ENCODE data around the gene TEAD1. TPM values are rescaled to one million over a fixed set of nuclear protein-coding genes. Genes with fewer than 3 reads are reported as not detected.
"Not testable (repeated sequence)": the region's sequence is repeated elsewhere in the genome, so short reads cannot be mapped to it uniquely, and the experiment has no call there.

Gene TEAD1
- total and polyA plus RNA-seq, 2 donors = 80.7 to 136 TPM

DNA sequence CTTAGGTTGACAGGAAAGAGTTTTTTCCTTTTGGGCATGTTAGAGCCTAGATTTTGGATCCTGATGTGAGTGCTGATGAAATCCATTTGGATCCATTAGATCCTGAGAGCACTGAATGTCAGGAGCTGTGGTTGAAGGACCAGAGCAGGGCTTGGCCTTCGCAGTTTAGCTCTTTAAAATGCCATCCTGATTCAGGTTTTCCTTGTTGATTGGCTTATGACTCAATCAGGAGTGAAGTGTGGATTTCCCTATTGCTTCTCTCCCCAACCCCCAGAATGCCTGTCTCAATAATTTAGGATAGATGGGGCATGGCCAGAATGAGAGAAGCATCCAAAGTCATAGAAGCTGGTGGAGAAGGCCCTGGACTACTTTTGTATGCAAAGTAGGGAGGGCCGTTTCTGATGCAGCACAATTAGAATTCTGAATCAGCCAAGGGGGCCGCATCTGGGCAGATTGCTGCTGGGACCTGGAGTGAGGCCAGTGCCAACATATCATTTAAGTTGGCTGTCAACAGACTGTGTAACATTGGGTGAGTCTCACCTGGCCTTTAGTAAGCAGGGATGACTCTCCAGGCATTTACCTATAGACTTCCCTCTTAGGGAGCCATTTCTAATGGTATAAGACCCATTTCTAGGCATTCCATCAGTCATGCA is 80.5 kb downstream of the TEAD1 start:
- Histone ChIP-seq H3K4me1 (ENCODE audit: insufficient read depth) (peaks cover 2% of the 10 kb centered on the region), H3K36me3 (ENCODE audit: insufficient read depth) (no peaks in the 10 kb centered on the region), H3K4me3 (ENCODE audit: low read depth, low read length) (no peak overlapping the region), H3K27ac (ENCODE audit: low read depth) (no peak overlapping the region)
- no peak for DNase-seq (ENCODE audit: extremely low spot score)
- WGBS = 84% methylated on average over 3 of the region's 3 CpGs

GRCh38 chr11:12755510-12756453 is 81.6 kb downstream of the TEAD1 start:
- Histone ChIP-seq H3K36me3 (ENCODE audit: insufficient read depth) (no peaks in the 10 kb centered on the region), H3K27ac (ENCODE audit: low read depth) (no peak overlapping the region), H3K4me1 (ENCODE audit: insufficient read depth) (no peaks in the 10 kb centered on the region), H3K4me3 (ENCODE audit: low read depth, low read length) (no peak overlapping the region)
- WGBS = 84% methylated on average over 9 of the region's 9 CpGs
- DNase-seq (ENCODE audit: extremely low spot score) = no peak

DNA sequence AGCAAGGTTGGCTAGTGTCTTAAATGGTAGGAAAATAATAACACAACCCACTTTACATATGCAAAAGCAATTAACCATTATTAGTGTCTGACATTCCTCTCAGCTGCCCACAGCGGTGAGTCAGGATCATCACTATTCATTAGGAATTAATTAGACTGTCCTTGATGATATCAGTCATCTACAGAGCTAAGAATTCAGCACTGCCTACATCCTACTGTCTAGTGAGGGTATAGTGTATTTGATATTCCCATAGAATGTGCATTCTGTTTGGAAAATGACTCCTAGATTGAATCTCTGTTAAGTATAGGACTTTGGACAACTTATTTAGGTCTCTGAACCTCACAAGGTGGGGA is 82.2 kb downstream of the TEAD1 start:
- H3K4me1 ChIP-seq (ENCODE audit: insufficient read depth) = no peaks in the 10 kb centered on the region
- no peaks in the 10 kb centered on the region for H3K36me3 ChIP-seq (ENCODE audit: insufficient read depth)
- no peak overlapping the region for H3K4me3 ChIP-seq (ENCODE audit: low read depth, low read length)
- H3K27ac ChIP-seq (ENCODE audit: low read depth) = no peak overlapping the region
- DNase-seq (ENCODE audit: extremely low spot score) = no peak
- WGBS = 92% methylated on average over 1 of the region's 1 CpG

DNA sequence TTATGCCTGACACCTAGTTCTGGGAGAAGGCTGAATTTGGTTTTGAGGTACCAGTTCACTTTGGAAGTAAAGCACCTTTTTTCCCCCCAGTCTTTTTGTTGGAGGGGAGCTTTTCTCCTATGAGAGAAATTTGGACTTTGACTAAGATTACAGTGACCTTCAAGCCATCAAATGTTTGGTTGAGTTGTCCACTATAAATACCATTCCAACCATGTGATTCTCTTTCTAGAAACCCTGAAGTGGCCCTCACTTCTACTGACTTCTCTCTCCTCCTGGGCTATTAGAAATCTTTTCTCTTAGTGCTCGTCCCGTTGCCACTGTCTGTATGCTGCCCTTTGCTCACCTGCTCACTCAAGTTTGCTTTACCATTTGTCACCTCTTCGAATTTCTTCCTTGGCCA is 82.6 kb downstream of the TEAD1 start:
- no peak for DNase-seq (ENCODE audit: extremely low spot score)
- H3K36me3 ChIP-seq (ENCODE audit: insufficient read depth) = no peaks in the 10 kb centered on the region
- no peak overlapping the region for H3K27ac ChIP-seq (ENCODE audit: low read depth)
- no peak overlapping the region for H3K4me3 ChIP-seq (ENCODE audit: low read depth, low read length)
- no peaks in the 10 kb centered on the region for H3K4me1 ChIP-seq (ENCODE audit: insufficient read depth)
- 71% methylated on average over 3 of the region's 3 CpGs for WGBS

- Histone ChIP-seq H3K27ac (ENCODE audit: low read depth) (no peak overlapping the region), H3K36me3 (ENCODE audit: insufficient read depth) (no peaks in the 10 kb centered on the region), H3K4me3 (ENCODE audit: low read depth, low read length) (no peak overlapping the region), H3K4me1 (ENCODE audit: insufficient read depth) (no peaks in the 10 kb centered on the region)
- no peak for DNase-seq (ENCODE audit: extremely low spot score)
- WGBS = 72% methylated on average over 2 of the region's 2 CpGs
Observed at GRCh38 chr11:12757416-12757815, 83.2 kb downstream of the TEAD1 start.

GRCh38 chr11:12758117-12758516 is 83.9 kb downstream of the TEAD1 start:
- 95% methylated on average over 6 of the region's 6 CpGs for WGBS
- not testable (repeated sequence) for H3K4me1 ChIP-seq (ENCODE audit: insufficient read depth); H3K4me3 ChIP-seq (ENCODE audit: low read depth, low read length)

GRCh38 chr11:12761029-12761428 is 86.8 kb downstream of the TEAD1 start:
- Histone ChIP-seq H3K4me3 (ENCODE audit: low read depth, low read length) (no peak overlapping the region), H3K4me1 (ENCODE audit: insufficient read depth) (no peaks in the 10 kb centered on the region), H3K27ac (ENCODE audit: low read depth) (no peak overlapping the region), H3K36me3 (ENCODE audit: insufficient read depth) (no peaks in the 10 kb centered on the region)
- 72% methylated on average over 3 of the region's 3 CpGs for WGBS
- no peak for DNase-seq (ENCODE audit: extremely low spot score)

More at GRCh38 chr11:12758117-12758516, 83.9 kb downstream of the TEAD1 start:
- not testable (repeated sequence) for H3K36me3 ChIP-seq (ENCODE audit: insufficient read depth); DNase-seq (ENCODE audit: extremely low spot score); H3K27ac ChIP-seq (ENCODE audit: low read depth)

- 58% methylated on average over 5 of the region's 5 CpGs for WGBS
- no peaks in the 10 kb centered on the region for H3K4me1 ChIP-seq (ENCODE audit: insufficient read depth)
- H3K36me3 ChIP-seq (ENCODE audit: insufficient read depth) = no peaks in the 10 kb centered on the region
- no peak overlapping the region for H3K27ac ChIP-seq (ENCODE audit: low read depth)
- no peak overlapping the region for H3K4me3 ChIP-seq (ENCODE audit: low read depth, low read length)
- DNase-seq (ENCODE audit: extremely low spot score) = no peak
Observed at GRCh38 chr11:12762278-12762677, 88.1 kb downstream of the TEAD1 start.

GRCh38 chr11:12762696-12763324 is 88.6 kb downstream of the TEAD1 start:
- Histone ChIP-seq H3K27ac (ENCODE audit: low read depth) (peak overlapping the region; percentile 14), H3K36me3 (ENCODE audit: insufficient read depth) (no peaks in the 10 kb centered on the region), H3K4me3 (ENCODE audit: low read depth, low read length) (no peak overlapping the region), H3K4me1 (ENCODE audit: insufficient read depth) (no peaks in the 10 kb centered on the region)
- DNase-seq (ENCODE audit: extremely low spot score) = no peak
- WGBS = 69% methylated on average over 4 of the region's 4 CpGs

DNA sequence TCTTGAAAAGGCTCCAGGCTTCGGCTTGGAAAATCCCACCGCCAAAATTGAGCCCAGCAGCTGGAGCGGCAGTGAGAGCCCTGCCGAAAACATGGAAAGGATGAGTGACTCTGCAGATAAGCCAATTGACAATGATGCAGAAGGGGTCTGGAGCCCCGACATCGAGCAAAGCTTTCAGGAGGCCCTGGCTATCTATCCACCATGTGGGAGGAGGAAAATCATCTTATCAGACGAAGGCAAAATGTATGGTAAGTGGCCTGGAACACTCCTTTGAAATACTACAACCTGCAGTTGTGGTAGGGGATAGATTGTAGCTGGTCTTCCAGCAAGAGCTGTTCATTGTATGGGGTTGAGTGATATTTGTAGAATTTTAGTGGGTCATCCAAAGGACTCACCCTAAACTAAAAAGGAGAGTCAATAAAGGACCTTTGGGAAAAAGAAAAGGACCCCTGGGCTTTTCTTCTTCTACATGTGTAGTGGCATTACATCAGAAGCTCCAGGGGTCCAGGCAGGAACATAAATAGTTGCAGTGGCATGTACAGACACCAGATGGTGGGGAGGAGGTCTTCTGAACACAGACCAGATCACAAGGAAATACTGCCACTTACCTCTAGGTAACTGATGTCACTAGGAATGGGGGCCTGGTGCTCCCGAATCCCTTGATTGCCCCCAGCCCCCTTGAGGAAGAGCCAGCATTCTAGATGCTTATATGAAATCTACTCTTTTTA is 90.1 kb downstream of the TEAD1 start:
- DNase-seq (ENCODE audit: extremely low spot score) = no peak
- 82% methylated on average over 8 of the region's 8 CpGs for WGBS
- Histone ChIP-seq H3K4me3 (ENCODE audit: low read depth, low read length) (no peak overlapping the region), H3K4me1 (ENCODE audit: insufficient read depth) (no peaks in the 10 kb centered on the region), H3K36me3 (ENCODE audit: insufficient read depth) (no peaks in the 10 kb centered on the region), H3K27ac (ENCODE audit: low read depth) (no peak overlapping the region)

DNA sequence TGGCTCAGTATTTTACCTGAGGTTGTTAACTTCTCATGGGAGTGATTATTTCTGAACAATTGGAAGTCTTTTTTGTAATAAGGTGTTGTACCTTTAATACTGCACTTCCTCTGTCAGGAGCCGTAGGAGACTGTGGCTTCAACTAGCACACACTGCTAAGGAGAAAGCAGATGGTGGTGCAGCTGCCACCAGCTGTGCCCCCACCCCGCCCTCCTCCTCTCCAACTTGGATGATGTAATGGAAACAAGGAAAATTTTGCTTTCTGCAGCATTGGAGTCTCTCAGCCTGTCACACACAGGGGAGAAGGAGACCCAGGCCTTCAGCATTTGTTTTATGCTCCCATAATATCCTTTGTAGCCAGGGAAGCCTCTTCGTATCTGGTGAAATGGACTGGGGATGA is 91.2 kb downstream of the TEAD1 start:
- Histone ChIP-seq H3K4me3 (ENCODE audit: low read depth, low read length) (no peak overlapping the region), H3K4me1 (ENCODE audit: insufficient read depth) (no peaks in the 10 kb centered on the region), H3K27ac (ENCODE audit: low read depth) (peak overlapping the region; percentile 2), H3K36me3 (ENCODE audit: insufficient read depth) (no peaks in the 10 kb centered on the region)
- no peak for DNase-seq (ENCODE audit: extremely low spot score)
- WGBS = 48% methylated on average over 3 of the region's 3 CpGs

- Histone ChIP-seq H3K4me3 (ENCODE audit: low read depth, low read length) (no peak overlapping the region), H3K27ac (ENCODE audit: low read depth) (peak overlapping the region; percentile 39), H3K36me3 (ENCODE audit: insufficient read depth) (no peaks in the 10 kb centered on the region), H3K4me1 (ENCODE audit: insufficient read depth) (no peaks in the 10 kb centered on the region)
- 40% methylated on average over 3 of the region's 3 CpGs for WGBS
- DNase-seq (ENCODE audit: extremely low spot score) = no peak
Observed at GRCh38 chr11:12767027-12767426, 92.8 kb downstream of the TEAD1 start.

DNA sequence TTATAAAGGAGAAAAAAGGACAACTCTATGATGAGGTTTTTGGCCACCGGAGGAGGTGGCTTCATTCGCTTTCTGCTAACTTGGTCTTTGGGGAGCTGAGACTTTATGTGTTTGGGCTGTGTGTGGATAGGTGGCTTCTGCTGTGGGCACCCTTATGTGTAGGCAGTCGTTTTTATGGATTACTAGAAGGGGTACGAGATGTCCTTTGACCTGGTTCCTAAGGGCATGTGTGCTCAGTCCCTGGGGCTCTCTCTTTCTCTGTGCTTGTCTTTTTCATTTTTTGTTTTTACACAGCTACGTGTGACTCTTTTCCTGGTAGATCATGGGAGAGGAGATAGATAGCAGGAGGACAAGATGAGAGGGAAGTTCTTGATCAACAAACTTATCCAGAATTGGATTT is 93.4 kb downstream of the TEAD1 start:
- H3K27ac ChIP-seq (ENCODE audit: low read depth) = no peak overlapping the region
- no peak overlapping the region for H3K4me3 ChIP-seq (ENCODE audit: low read depth, low read length)
- H3K4me1 ChIP-seq (ENCODE audit: insufficient read depth) = no peaks in the 10 kb centered on the region
- no peak for DNase-seq (ENCODE audit: extremely low spot score)
- H3K36me3 ChIP-seq (ENCODE audit: insufficient read depth) = no peaks in the 10 kb centered on the region
- WGBS = 80% methylated on average over 5 of the region's 5 CpGs
